GM12878 (cell line): ENCODE results near the gene MAP6D1. TPM values are rescaled to one million over a fixed set of nuclear protein-coding genes. Genes with fewer than 3 reads are reported as not detected.

Source experiments
- ATAC-seq: fragments of 200-7000 bp; cut with Tn5 transposase; 3 replicates; pipeline ENCODE4 v1.9.1; 2020; ENCODE audit warnings: mild to moderate bottlenecking, moderate library complexity
- BruUV-seq: library from RNA; stranded (reverse); fragments of 400-500 nt; replicated peaks from 2 replicates; lab custom pipeline; 2021; lab: Mats Ljungman, UMichigan
- CTCF ChIA-PET: fragments of 300-600 bp; sonication (Branson Sonifier 250); formaldehyde crosslinking; extraction: SDS; loops from one replicate; lab custom pipeline; 2021; ENCODE audit warnings: inconsistent platforms; lab: Yijun Ruan, JAX
- POLR2A ChIA-PET: fragments of 350-600 bp; formaldehyde crosslinking; extraction: SDS; loops from one replicate; lab custom pipeline; 2021; ENCODE audit warnings: inconsistent platforms; lab: Charles Lee
- RAD21 ChIA-PET: fragments of 300-600 bp; sonication (Branson Sonifier 250); formaldehyde crosslinking; loops from one replicate; lab custom pipeline; 2023; ENCODE audit warnings: antibody characterized with exemption; ENCODE audit not compliant: unreplicated experiment; lab: Charles Lee
- SMC1A ChIA-PET: fragments of 300-600 bp; sonication (Branson Sonifier 250); formaldehyde crosslinking; loops from one replicate; lab custom pipeline; 2023; ENCODE audit not compliant: unreplicated experiment, uncharacterized antibody; lab: Charles Lee
- DNase-seq: peaks from one replicate; pipeline ENCODE4 v3.0.0-alpha.2; 2011; ENCODE audit warnings: low read depth, low spot score
- FAIRE-seq: peaks from 3 replicates; lab custom pipeline; 2011; peaks lifted over from hg19 to GRCh38; lab: Jason Lieb, UNC
- H2AFZ ChIP-seq: 2 replicates; pipeline ENCODE4 v1.6.0; 2011; ENCODE audit warnings: low read depth, low read length, control low read depth; ENCODE audit not compliant: control insufficient read depth
- H3K27ac ChIP-seq: 2 replicates; pipeline ENCODE4 v1.5.1; 2011; ENCODE audit warnings: control low read depth; ENCODE audit not compliant: control insufficient read depth, insufficient read depth
- H3K27me3 ChIP-seq, 2 experiments: replicated peaks in 1 of 2; 2 replicates each; pipeline versions ENCODE4 v1.6.0 to v1.6.1; 2011; ENCODE audit warnings: low read length in 1 of 2; ENCODE audit not compliant: control insufficient read depth in 2 of 2, insufficient read depth in 2 of 2
- H3K36me3 ChIP-seq, 2 experiments: 2 replicates each; pipeline ENCODE4 v1.5.1; 2011; ENCODE audit warnings: low read length in 1 of 2; ENCODE audit not compliant: control insufficient read depth in 2 of 2, insufficient read depth in 2 of 2
- H3K4me1 ChIP-seq: 2 replicates; pipeline ENCODE4 v1.6.1; 2011; ENCODE audit warnings: mild to moderate bottlenecking, low read length, moderate library complexity, mixed read lengths; ENCODE audit not compliant: control insufficient read depth, insufficient read depth
- H3K4me2 ChIP-seq: 2 replicates; pipeline ENCODE4 v1.6.0; 2011; ENCODE audit warnings: control low read depth; ENCODE audit not compliant: control insufficient read depth, insufficient read depth
- H3K4me3 ChIP-seq: fragments of 200-600 bp; sonication (generic); 2 replicates; pipeline ENCODE4 v1.5.1; 2016
- H3K79me2 ChIP-seq: 2 replicates; pipeline ENCODE4 v1.6.0; 2011; ENCODE audit warnings: low read length; ENCODE audit not compliant: control insufficient read depth, insufficient read depth
- H3K9ac ChIP-seq: 2 replicates; pipeline ENCODE4 v1.8.0; 2011; ENCODE audit warnings: low read length, control low read depth, mixed read lengths; ENCODE audit not compliant: control insufficient read depth, insufficient read depth
- H3K9me3 ChIP-seq: replicated peaks from 3 replicates; pipeline ENCODE4 v1.5.1; 2011; ENCODE audit warnings: mild to moderate bottlenecking, low read length; ENCODE audit not compliant: control insufficient read depth, insufficient read depth
- H4K20me1 ChIP-seq: 2 replicates; pipeline ENCODE4 v1.6.0; 2011; ENCODE audit not compliant: control insufficient read depth, insufficient read depth
- BRCA1 ChIP-seq: IDR thresholded peaks from 2 replicates; pipeline ENCODE4 v1.6.1; 2011; ENCODE audit warnings: low read depth, low read length, improper control_type of control experiment
- POLR2A ChIP-seq: IDR thresholded peaks from 2 replicates; pipeline ENCODE4 v1.6.1; 2011; ENCODE audit warnings: low read depth, mild to moderate bottlenecking, low read length
- SIN3A ChIP-seq: IDR thresholded peaks from 2 replicates; pipeline ENCODE4 v1.6.1; 2012; ENCODE audit warnings: low read depth, low read length, improper control_type of control experiment
- WGBS: methylation state at CpG from one replicate; pipeline ENCODE4 v1.1.6; 2016; ENCODE audit warnings: low lambda C conversion rate; ENCODE audit not compliant: insufficient replicate concordance, insufficient coverage; ENCODE audit errors: missing lambda C conversion rate; 5-methylcytosine and 5-hydroxymethylcytosine counted together
- in situ Hi-C: fragments of 300-500 bp; cut with MboI; formaldehyde crosslinking; loops from 9 replicates; pipeline ENCODE4 v1.14.3; 2018; ENCODE audit warnings: mixed read lengths
- intact Hi-C: fragments of 100-400 bp; cut with micrococcal nuclease; formaldehyde crosslinking; loops from one replicate; pipeline ENCODE4 v1.14.2; 2022; ENCODE audit not compliant: unreplicated experiment
- polyA plus RNA-seq, 11 experiments: library from polyadenylated mRNA; depleted of rRNA in 4 of 11; unstranded in 6 of 11; stranded (reverse) in 5 of 11; fragments of >200 nt; fragmentation: Nextera tagmentation in 4 of 11; fragmentation: Illumina TruSeq in 1 of 11; extraction: Ambion mirVana in 4 of 11; extraction: Trizol in 1 of 11; gene quantifications; 1 replicate in 1 of 11; 2 replicates in 10 of 11; pipeline versions ENCODE4 v1.2.1 to v1.2.3, GENCODE V29; 2011 to 2016; ENCODE audit warnings: inconsistent platforms in 2 of 11, missing spikeins in 2 of 11, low read depth in 1 of 11
- total RNA-seq, 4 experiments: library from RNA; depleted of rRNA in 3 of 4; stranded (reverse); fragments of >200 nt in 3 of 4; fragmentation: Illumina TruSeq in 1 of 4; extraction: Trizol in 1 of 4; gene quantifications; 2 replicates each; pipeline versions ENCODE4 v1.2.1 to v1.2.3, GENCODE V29; 2013 to 2021

MAP6D1 gene
- total and polyA plus RNA-seq, 10 of the 15 experiments (the other 5 are each of a cell fraction or from before 2014, with no cell fraction given), result 0.50 to 2.2 (median 1.2) TPM; not detected in 3

DNA sequence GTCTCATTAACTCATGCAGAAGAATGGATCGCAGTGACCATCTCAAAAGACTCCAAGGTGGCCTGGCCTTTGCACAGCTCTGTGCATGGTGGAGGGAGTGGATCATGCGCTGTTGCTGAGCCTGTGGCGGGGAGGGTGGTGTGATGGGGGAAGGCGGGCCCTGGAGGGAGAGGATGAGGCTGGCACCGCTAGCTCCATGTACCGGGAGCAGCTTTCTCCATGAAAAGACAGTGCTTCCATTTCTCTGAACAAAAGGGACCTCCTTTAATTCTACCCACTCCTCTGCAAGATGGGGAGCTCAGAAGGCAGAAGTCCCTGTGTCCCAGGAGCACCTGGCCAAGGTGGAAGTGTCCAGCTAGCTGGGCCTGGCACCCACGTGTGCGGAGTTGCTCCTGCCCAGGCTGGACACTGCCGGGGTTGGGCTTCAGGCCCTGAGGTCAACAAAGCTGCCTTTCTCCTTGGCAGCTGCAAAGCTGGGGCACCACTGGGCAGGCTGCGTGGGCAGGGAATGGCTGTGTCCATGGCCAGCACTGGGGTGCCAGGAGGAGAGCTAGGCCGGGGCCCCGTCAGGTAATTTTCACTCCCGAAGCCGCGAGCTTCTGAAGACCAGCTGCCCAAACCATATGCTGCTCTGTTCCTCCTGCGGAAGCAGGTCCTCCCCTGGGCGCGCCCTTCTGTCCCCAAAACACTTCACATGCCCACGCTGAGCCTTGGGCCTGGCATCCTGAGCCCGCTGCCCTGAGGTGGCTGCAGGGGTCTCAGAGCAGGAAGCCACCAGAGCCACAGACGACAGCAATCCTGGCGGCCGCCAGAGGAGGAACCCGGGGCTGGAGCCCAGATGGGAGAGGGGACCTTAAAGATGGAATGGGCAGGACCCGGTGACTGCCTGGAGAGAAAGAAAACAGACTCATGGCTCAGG lies 6.4 kb downstream of the MAP6D1 start:
- Histone ChIP-seq H2AFZ (no peak overlapping the region), H3K9ac (no peak overlapping the region)
- FAIRE-seq, result no peak
- TF ChIP-seq BRCA1, result no peak
- TF ChIP-seq, all 136 proteins: peak for 0
- Histone ChIP-seq H3K79me2 (no peaks in the 10 kb centered on the region), H3K27me3 (no peaks in the 10 kb centered on the region), H3K9me3 (no peaks in the 10 kb centered on the region), H3K4me1 (peaks cover 12% of the 10 kb centered on the region), H3K27ac (no peak overlapping the region), H3K4me3 (no peak overlapping the region), H4K20me1 (no peaks in the 10 kb centered on the region), H3K4me2 (no peak overlapping the region), H3K36me3 (no peaks in the 10 kb centered on the region; a peak in 2 of 4 replicates)
- intact Hi-C loops (no loop called here), in situ Hi-C loops (no loop called here)
- ATAC-seq, result no peak
- RAD21 ChIA-PET, result interaction anchor here (0.7 kb wide), 1 partner anchor 65 kb away, joined by 4 read pairs; no protein-coding TSS in a partner anchor
- SMC1A ChIA-PET, result interaction anchor here (1.1 kb wide), 1 partner anchor 8 kb away, joined by 3 read pairs; no protein-coding TSS in a partner anchor
- BruUV-seq, result no TSS peak
- CTCF ChIA-PET, result no interaction called here
- DNase-seq, result no peak
- WGBS, result 79% methylated on average over 23 of the region's 25 CpGs
- POLR2A ChIA-PET, result no interaction called here

DNA sequence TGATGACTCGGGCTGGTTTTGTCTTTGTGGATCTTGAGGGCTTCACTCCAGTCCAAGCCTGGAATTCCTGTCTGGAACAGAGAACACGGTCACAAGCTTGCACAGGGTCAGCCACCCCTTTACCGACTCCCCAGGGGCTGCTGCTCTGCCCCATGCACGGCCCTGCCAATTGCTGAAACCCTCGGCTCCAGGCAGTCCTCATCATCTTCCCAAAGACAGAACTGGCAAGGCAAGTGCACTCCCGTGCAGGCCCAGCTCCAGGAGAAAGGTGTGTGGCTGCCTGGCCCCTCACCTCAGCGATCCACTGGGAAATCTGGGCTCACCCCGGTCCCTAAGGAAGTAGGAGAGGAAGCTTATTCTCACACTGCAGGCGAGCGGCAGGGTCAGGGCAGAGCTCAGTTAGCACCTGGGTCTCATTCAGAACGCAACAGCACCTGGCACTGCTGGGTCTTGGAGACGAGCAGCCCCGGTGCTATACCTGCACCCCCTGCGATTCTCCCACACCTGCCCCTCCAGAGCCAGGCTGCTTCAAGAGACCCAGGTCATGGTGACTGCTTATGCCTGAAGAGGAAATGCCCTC lies 7.2 kb downstream of the MAP6D1 start:
- no TSS peak for BruUV-seq
- DNase-seq, result no peak
- WGBS, result 68% methylated on average over 14 of the region's 14 CpGs
- SMC1A ChIA-PET, result interaction anchor here (0.6 to 1.1 kb wide), 2 partner anchors 9 to 480 kb away, joined by 3 read pairs; no protein-coding TSS in a partner anchor
- intact Hi-C loops (no loop called here), in situ Hi-C loops (no loop called here)
- Histone ChIP-seq H3K4me2 (no peak overlapping the region), H3K9me3 (no peaks in the 10 kb centered on the region), H3K27ac (no peak overlapping the region), H3K27me3 (no peaks in the 10 kb centered on the region), H3K79me2 (no peaks in the 10 kb centered on the region), H3K4me3 (no peak overlapping the region), H3K36me3 (no peaks in the 10 kb centered on the region; a peak in 2 of 4 replicates), H3K9ac (no peak overlapping the region), H4K20me1 (no peaks in the 10 kb centered on the region), H2AFZ (no peak overlapping the region), H3K4me1 (peaks cover 11% of the 10 kb centered on the region)
- ATAC-seq, result no peak
- CTCF ChIA-PET, result no interaction called here
- POLR2A ChIA-PET, result no interaction called here
- no peak for TF ChIP-seq SIN3A
- TF ChIP-seq POLR2A, result 0 out of 2 replicates have a peak, but pooled peaks have one; percentile 29
- FAIRE-seq, result no peak
- RAD21 ChIA-PET, result no interaction called here
